Measurements from ENCODE around the gene UBXN4. TPM values are rescaled to one million over a fixed set of nuclear protein-coding genes. Genes with fewer than 3 reads are reported as not detected.

The UBXN4 gene
- polyA plus RNA-seq, 1 of the 3 experiments (the other 2 are of a cell fraction), result 32.7 TPM

- Histone ChIP-seq H2AFZ (ENCODE audit: low read depth) (no peak overlapping the region), H4K20me1 (ENCODE audit: insufficient read depth) (no peaks in the 10 kb centered on the region), H3K27me3 (ENCODE audit: insufficient read depth) (no peaks in the 10 kb centered on the region), H3K4me3 (ENCODE audit: low read depth in 2 of 2, low read length in 1 of 2) (no peak overlapping the region), H3K4me2 (no peak overlapping the region), H3K9me2 (no peaks in the 10 kb centered on the region), H3K27ac (ENCODE audit: low read depth in 2 of 2, low read length in 1 of 2) (no peak overlapping the region), H3F3A (replicated peaks; ENCODE audit: insufficient read depth) (peaks cover 6% of the 10 kb centered on the region), H3K36me3 (replicated peaks in 1 of 2; ENCODE audit: control insufficient read depth in 1 of 2, insufficient read depth in 2 of 2, low read length in 1 of 2) (peaks cover 4 to 9% of the 10 kb centered on the region in 2 experiments), H3K4me1 (ENCODE audit: control insufficient read depth in 1 of 2, insufficient read depth in 2 of 2, low read depth in 1 of 2, low read length in 1 of 2) (no peaks in the 10 kb centered on the region), H3K9ac (no peak overlapping the region), H3K9me3 (no peaks in the 10 kb centered on the region), H3K79me2 (ENCODE audit: insufficient read depth) (no peaks in the 10 kb centered on the region)
- no peak for DNase-seq
- POLR2A ChIA-PET, result no interaction called here
- 97% methylated on average over 4 of the region's 4 CpGs for WGBS (ENCODE audit: low lambda C conversion rate)
- CTCF ChIA-PET, result interaction anchor here (0.8 to 6.7 kb wide), 4 partner anchors 9 to 719 kb away, joined by 4 to 139 read pairs (median 16); no protein-coding TSS in a partner anchor
- TF ChIP-seq RCOR1 (IDR thresholded peaks at IDR 0.05; ENCODE audit: low read length) (no peak), MXI1 (IDR thresholded peaks at IDR 0.05; ENCODE audit: low read depth, low read length) (no peak), SIN3A (IDR thresholded peaks at IDR 0.05; ENCODE audit: borderline replicate concordance, low read depth, low read length) (no peak), NFIC (IDR thresholded peaks at IDR 0.05; ENCODE audit: borderline replicate concordance) (no peak), TAF1 (IDR thresholded peaks at IDR 0.05; ENCODE audit: borderline replicate concordance, low read depth, low read length) (no peak), CHD2 (IDR thresholded peaks at IDR 0.05; ENCODE audit: low read length, partially characterized antibody) (no peak), USF2 (IDR thresholded peaks at IDR 0.05; ENCODE audit: borderline replicate concordance, low read depth, low read length) (no peak), JUND (IDR thresholded peaks at IDR 0.05) (no peak), TEAD4 (IDR thresholded peaks at IDR 0.05; ENCODE audit: borderline replicate concordance, insufficient read depth) (no peak), RAD21 (IDR thresholded peaks at IDR 0.05; ENCODE audit: low read length) (no peak), RXRA (IDR thresholded peaks at IDR 0.05; ENCODE audit: borderline replicate concordance, low read depth) (no peak), CTCF (IDR thresholded peaks at IDR 0.05) (no peak), USF1 (IDR thresholded peaks at IDR 0.05; ENCODE audit: borderline replicate concordance, low read depth) (no peak), EZH2phosphoT487 (IDR thresholded peaks at IDR 0.05; ENCODE audit: borderline replicate concordance, low read depth) (no peak), FOXM1 (IDR thresholded peaks at IDR 0.05; ENCODE audit: low read depth) (no peak), NRF1 (IDR thresholded peaks at IDR 0.05; ENCODE audit: low read depth, low read length) (no peak)
- TF ChIP-seq, protein P1, sequence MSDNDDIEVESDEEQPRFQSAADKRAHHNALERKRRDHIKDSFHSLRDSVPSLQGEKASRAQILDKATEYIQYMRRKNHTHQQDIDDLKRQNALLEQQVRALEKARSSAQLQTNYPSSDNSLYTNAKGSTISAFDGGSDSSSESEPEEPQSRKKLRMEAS (IDR thresholded peaks at IDR 0.05; ENCODE audit: low read depth), result no peak
- TF ChIP-seq, protein P2, sequence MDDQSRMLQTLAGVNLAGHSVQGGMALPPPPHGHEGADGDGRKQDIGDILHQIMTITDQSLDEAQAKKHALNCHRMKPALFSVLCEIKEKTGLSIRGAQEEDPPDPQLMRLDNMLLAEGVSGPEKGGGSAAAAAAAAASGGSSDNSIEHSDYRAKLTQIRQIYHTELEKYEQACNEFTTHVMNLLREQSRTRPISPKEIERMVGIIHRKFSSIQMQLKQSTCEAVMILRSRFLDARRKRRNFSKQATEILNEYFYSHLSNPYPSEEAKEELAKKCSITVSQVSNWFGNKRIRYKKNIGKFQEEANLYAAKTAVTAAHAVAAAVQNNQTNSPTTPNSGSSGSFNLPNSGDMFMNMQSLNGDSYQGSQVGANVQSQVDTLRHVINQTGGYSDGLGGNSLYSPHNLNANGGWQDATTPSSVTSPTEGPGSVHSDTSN (IDR thresholded peaks at IDR 0.05), result no peak
- TF ChIP-seq, protein P3, sequence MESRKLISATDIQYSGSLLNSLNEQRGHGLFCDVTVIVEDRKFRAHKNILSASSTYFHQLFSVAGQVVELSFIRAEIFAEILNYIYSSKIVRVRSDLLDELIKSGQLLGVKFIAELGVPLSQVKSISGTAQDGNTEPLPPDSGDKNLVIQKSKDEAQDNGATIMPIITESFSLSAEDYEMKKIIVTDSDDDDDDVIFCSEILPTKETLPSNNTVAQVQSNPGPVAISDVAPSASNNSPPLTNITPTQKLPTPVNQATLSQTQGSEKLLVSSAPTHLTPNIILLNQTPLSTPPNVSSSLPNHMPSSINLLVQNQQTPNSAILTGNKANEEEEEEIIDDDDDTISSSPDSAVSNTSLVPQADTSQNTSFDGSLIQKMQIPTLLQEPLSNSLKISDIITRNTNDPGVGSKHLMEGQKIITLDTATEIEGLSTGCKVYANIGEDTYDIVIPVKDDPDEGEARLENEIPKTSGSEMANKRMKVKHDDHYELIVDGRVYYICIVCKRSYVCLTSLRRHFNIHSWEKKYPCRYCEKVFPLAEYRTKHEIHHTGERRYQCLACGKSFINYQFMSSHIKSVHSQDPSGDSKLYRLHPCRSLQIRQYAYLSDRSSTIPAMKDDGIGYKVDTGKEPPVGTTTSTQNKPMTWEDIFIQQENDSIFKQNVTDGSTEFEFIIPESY (IDR thresholded peaks at IDR 0.05; ENCODE audit: borderline replicate concordance, low read depth), result no peak
- TF ChIP-seq, protein P4, sequence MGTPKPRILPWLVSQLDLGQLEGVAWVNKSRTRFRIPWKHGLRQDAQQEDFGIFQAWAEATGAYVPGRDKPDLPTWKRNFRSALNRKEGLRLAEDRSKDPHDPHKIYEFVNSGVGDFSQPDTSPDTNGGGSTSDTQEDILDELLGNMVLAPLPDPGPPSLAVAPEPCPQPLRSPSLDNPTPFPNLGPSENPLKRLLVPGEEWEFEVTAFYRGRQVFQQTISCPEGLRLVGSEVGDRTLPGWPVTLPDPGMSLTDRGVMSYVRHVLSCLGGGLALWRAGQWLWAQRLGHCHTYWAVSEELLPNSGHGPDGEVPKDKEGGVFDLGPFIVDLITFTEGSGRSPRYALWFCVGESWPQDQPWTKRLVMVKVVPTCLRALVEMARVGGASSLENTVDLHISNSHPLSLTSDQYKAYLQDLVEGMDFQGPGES (IDR thresholded peaks at IDR 0.05; ENCODE audit: low read depth, low read length), result no peak
Observed at GRCh38 chr2:135708159-135708558, 33.5 kb upstream of the UBXN4 start.
